ENCODE results near the gene S100A7A. TPM values are rescaled to one million over a fixed set of nuclear protein-coding genes. Genes with fewer than 3 reads are reported as not detected.
"Not testable (repeated sequence)": the region's sequence is repeated elsewhere in the genome, so short reads cannot be mapped to it uniquely, and the experiment has no call there.

The S100A7A gene
- total and polyA plus RNA-seq, 10 of the 15 experiments (the other 5 are each of a cell fraction or from before 2014, with no cell fraction given) = not detected

DNA sequence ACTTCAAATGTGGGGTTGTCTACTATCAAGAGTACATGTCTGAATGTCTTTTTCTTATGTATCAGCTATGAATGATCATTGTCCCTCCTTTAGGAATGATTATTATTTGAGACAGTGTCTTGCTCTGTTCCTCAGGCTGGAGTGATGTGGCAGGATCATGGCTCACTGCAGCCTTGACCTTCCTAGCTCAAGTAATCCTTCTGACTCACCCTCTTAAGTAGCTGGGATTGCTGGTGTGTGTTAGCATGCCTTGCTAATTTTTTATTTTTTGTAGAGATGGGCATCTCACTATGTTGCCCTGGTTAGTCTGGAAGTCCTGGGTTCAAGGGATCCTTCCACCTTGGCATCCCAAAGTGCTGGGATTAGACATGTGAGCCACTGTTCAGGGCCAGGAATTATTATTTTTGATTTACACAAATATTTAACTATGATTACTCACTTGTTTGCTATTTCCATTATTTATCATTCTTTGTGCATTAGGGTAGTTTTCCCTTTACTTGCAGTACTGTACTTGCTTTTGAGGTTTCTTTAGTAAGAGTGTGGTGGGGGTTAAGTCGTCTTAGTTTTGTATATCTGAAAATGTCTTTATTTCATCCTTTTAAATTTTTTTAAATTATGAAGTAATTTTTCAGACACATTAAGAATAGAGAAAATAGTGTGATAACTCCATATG lies 31.3 kb downstream of the S100A7A start (continued):
- TF ChIP-seq, protein P1, sequence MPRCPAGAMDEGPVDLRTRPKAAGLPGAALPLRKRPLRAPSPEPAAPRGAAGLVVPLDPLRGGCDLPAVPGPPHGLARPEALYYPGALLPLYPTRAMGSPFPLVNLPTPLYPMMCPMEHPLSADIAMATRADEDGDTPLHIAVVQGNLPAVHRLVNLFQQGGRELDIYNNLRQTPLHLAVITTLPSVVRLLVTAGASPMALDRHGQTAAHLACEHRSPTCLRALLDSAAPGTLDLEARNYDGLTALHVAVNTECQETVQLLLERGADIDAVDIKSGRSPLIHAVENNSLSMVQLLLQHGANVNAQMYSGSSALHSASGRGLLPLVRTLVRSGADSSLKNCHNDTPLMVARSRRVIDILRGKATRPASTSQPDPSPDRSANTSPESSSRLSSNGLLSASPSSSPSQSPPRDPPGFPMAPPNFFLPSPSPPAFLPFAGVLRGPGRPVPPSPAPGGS (IDR thresholded peaks at IDR 0.05; ENCODE audit: borderline replicate concordance, insufficient read depth, low read depth, low read length, poor library complexity, severe bottlenecking) = no peak
- TF ChIP-seq, protein P2, sequence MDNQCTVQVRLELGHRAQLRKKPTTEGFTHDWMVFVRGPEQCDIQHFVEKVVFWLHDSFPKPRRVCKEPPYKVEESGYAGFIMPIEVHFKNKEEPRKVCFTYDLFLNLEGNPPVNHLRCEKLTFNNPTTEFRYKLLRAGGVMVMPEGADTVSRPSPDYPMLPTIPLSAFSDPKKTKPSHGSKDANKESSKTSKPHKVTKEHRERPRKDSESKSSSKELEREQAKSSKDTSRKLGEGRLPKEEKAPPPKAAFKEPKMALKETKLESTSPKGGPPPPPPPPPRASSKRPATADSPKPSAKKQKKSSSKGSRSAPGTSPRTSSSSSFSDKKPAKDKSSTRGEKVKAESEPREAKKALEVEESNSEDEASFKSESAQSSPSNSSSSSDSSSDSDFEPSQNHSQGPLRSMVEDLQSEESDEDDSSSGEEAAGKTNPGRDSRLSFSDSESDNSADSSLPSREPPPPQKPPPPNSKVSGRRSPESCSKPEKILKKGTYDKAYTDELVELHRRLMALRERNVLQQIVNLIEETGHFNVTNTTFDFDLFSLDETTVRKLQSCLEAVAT (IDR thresholded peaks at IDR 0.05) = no peak
- TF ChIP-seq CREB1 (IDR thresholded peaks at IDR 0.05; ENCODE audit: low read depth) (no peak), RCOR1 (conservative IDR thresholded peaks at IDR 0.05; ENCODE audit: low read depth, low read length) (no peak), TAF1 (IDR thresholded peaks at IDR 0.05; ENCODE audit: borderline replicate concordance, low read depth, low read length) (no peak), GATAD2B (conservative IDR thresholded peaks at IDR 0.05; ENCODE audit: low read depth) (no peak), ATF7 (IDR thresholded peaks at IDR 0.05; ENCODE audit: low read depth) (no peak), RBBP5 (conservative IDR thresholded peaks at IDR 0.05) (no peak), FOS (IDR thresholded peaks at IDR 0.05; ENCODE audit: borderline replicate concordance, extremely low read depth, insufficient read length) (no peak)
- TF ChIP-seq, protein P3, sequence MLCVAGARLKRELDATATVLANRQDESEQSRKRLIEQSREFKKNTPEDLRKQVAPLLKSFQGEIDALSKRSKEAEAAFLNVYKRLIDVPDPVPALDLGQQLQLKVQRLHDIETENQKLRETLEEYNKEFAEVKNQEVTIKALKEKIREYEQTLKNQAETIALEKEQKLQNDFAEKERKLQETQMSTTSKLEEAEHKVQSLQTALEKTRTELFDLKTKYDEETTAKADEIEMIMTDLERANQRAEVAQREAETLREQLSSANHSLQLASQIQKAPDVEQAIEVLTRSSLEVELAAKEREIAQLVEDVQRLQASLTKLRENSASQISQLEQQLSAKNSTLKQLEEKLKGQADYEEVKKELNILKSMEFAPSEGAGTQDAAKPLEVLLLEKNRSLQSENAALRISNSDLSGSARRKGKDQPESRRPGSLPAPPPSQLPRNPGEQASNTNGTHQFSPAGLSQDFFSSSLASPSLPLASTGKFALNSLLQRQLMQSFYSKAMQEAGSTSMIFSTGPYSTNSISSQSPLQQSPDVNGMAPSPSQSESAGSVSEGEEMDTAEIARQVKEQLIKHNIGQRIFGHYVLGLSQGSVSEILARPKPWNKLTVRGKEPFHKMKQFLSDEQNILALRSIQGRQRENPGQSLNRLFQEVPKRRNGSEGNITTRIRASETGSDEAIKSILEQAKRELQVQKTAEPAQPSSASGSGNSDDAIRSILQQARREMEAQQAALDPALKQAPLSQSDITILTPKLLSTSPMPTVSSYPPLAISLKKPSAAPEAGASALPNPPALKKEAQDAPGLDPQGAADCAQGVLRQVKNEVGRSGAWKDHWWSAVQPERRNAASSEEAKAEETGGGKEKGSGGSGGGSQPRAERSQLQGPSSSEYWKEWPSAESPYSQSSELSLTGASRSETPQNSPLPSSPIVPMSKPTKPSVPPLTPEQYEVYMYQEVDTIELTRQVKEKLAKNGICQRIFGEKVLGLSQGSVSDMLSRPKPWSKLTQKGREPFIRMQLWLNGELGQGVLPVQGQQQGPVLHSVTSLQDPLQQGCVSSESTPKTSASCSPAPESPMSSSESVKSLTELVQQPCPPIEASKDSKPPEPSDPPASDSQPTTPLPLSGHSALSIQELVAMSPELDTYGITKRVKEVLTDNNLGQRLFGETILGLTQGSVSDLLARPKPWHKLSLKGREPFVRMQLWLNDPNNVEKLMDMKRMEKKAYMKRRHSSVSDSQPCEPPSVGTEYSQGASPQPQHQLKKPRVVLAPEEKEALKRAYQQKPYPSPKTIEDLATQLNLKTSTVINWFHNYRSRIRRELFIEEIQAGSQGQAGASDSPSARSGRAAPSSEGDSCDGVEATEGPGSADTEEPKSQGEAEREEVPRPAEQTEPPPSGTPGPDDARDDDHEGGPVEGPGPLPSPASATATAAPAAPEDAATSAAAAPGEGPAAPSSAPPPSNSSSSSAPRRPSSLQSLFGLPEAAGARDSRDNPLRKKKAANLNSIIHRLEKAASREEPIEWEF (IDR thresholded peaks at IDR 0.05; ENCODE audit: insufficient replicate concordance, low read depth, low read length) = no peak

DNA sequence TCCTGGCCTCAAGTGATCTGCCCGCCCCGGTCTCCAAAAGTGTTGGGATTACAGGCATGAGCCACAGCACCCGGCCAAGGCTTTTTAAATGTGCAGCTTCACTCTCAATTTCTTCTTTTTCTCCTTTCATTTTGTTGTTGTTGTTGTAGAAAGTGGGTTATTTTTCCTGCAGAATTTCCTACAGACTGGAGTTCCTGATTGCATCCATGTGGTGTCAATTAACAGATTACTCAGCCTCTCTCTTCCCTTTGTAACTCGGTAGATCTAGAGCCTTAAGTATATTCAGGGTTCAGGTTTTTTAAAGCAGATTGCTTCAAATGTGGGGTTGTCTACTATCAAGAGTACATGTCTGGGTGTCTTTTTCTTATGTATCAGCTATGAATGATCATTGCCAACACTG lies 32.5 kb downstream of the S100A7A start:
- RAD21 ChIA-PET (ENCODE audit: unreplicated experiment); intact Hi-C loops (cut with micrococcal nuclease; ENCODE audit: unreplicated experiment); DNase-seq (ENCODE audit: low read depth, low spot score); H3K9me3 ChIP-seq (replicated peaks; ENCODE audit: control insufficient read depth, insufficient read depth, low read length); H3K9ac ChIP-seq (ENCODE audit: control insufficient read depth, insufficient read depth, low read length); H3K36me3 ChIP-seq (ENCODE audit: control insufficient read depth in 2 of 2, insufficient read depth in 2 of 2, low read length in 1 of 2); SMC1A ChIA-PET (ENCODE audit: uncharacterized antibody, unreplicated experiment); H4K20me1 ChIP-seq (ENCODE audit: control insufficient read depth, insufficient read depth); H3K4me3 ChIP-seq; POLR2A ChIA-PET; H2AFZ ChIP-seq (ENCODE audit: control insufficient read depth, low read depth, low read length); CTCF ChIA-PET; H3K27me3 ChIP-seq (replicated peaks in 1 of 2; ENCODE audit: control insufficient read depth in 2 of 2, insufficient read depth in 2 of 2, low read length in 1 of 2); in situ Hi-C loops (cut with MboI); H3K27ac ChIP-seq (ENCODE audit: control insufficient read depth, insufficient read depth); ATAC-seq; FAIRE-seq; BruUV-seq (replicated peaks); H3K4me1 ChIP-seq (ENCODE audit: control insufficient read depth, insufficient read depth, low read length); H3K79me2 ChIP-seq (ENCODE audit: control insufficient read depth, insufficient read depth, low read length); H3K4me2 ChIP-seq (ENCODE audit: control insufficient read depth, insufficient read depth): not testable (repeated sequence)
- 60% methylated on average over 4 of the region's 4 CpGs for WGBS (ENCODE audit: insufficient coverage, insufficient replicate concordance, low lambda C conversion rate, missing lambda C conversion rate)

Data from GM12878 (cell line).